Activated naive CD4-positive, alpha-beta T cell treated with Interleukin-2 at 50 U/mL for 16 hours (primary cell): Measurements from ENCODE around the gene UBE3B.

Experiments used
- DNase-seq: peaks from one replicate; pipeline ENCODE4 v3.0.0-alpha.2; 2020

Gene UBE3B

DNA sequence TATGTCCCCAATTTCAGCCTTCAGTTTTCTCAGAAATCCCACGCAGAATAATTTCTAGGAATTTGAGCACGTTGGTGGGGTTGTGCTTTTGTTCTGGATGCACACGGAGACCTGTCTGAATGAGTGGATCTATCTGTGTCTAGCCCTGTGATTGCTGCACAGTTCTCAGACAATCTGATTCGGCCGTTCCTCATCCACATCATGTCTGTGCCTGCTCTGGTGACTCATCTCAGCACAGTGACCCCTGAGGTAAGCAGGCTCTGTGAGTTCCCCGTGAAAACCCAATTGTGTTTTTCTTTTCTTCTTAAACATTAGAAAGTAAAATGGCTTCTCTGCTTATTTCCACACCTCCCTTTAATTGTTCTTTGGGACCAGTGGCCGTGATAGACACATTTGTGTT is 20.2 kb downstream of the UBE3B start:
- DNase-seq = no peak

DNA sequence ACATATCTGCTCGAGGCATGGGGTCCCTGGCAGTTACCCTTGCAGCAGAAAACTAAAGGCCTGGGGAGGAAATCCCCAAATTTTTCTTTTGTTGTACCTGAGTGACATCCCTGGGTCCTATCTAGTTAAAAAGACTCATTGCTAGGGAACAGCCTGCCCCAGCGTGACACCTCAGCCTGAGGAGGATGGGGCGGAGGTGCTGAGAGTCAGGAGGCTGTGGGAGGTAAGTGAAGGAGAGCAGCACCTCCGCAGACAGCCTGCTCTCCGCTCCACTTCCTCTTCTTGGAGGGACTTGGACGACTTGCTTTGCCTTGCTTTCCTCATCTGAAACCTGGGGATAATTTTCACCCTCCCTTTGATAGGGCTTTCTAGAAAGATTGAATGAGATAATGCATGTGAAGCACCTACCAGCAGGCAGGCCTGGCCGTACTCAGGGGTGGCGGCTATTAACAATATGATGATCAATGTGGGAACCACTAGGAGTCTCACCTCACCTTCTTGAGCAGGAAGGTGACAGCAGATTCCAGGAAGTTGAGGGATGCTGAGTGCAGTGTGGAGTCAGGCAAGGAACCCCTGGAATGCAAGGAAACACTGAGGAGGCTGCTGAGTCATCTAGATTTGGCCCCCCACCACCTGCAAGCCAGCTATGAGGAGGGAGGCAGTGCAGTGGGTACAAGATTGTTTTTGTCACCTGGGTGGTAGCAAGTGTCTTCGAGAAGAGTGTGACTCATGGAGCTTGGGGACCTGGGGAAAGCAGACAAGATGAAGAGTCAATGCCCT is 23.2 kb downstream of the UBE3B start:
- DNase-seq = no peak

DNA sequence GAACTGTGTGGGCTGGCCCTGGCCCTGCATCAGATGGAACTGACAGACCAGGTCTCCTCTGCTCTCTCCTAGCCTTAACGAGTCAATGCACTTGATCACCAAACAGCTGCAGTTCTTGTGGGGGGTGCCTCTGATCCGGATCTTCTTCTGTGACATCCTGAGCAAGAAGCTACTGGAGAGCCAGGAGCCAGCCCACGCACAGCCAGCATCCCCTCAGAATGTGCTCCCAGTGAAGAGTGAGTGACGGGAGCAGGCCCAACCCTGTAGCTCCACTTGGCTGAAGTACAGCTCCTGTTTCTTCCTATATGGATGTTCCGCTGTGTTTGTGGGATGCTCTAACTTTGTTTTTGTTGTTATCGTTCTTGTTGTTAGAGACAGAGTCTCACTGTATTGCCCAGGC is 23.9 kb downstream of the UBE3B start:
- no peak for DNase-seq

DNA sequence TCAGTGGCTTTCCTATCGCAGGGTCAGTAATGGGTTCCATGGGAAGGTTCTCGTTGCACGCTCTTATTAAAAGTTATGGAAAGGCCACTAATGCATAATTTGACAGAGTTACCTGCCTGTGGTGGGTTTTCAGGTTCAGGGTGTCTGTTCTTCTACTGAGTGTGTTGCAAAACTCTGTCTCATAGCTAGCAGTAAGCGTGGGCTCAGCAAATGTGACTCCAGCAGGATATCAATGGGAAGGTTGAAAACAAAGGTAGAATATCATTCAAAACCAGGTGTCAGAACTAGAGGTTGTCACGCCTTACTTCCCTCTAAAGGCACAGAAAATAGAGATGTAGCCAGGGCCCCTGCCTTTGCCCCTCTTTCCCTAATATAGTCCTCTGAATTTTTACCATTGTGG is 24.9 kb downstream of the UBE3B start:
- DNase-seq = no peak

GRCh38 chr12:109503611-109504010 is 26.2 kb downstream of the UBE3B start:
- no peak for DNase-seq

DNA sequence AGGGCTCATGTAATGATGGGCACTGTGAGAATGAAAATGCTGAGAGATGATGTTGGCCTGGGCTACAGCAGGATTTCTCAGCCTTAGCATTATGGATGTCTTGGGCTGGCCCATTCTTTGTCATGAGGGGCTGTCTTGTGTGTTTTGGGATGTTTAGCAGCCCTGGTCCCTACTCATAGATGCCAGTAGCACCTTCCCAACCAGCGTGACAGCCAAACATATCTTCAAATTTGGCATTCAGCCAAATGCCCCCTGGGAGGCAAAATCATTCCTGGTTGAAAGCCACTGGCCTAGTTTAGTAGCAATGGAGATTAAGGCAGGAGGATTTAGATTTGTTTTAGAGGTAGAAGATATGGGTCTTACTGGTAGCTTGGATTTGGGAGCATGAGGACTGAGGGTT is 26.6 kb downstream of the UBE3B start:
- no peak for DNase-seq

- no peak for DNase-seq
Measured at GRCh38 chr12:109510196-109510595, 32.8 kb downstream of the UBE3B start.

GRCh38 chr12:109512608-109513007 is 35.2 kb downstream of the UBE3B start:
- no peak for DNase-seq

GRCh38 chr12:109513051-109513450 is 35.6 kb downstream of the UBE3B start:
- DNase-seq = no peak

DNA sequence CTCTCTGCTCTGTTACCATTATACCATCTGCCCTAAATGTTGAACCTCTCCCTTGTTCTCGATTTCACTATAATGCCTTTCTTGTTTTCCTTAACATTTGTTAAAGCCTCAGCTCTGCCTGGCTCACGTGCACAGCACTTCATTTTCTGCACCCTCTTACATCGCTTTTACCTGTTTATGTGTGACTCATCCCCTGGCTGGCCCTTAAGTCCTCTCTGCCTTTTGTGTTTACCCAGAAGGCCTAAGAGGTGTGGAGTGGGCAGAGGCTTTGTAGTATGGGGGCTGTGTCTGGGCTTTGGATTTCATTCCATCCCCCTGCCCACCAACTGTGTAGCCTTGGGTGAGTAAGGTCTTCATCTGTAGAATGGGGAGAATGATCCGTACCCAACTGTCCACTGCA is 36.5 kb downstream of the UBE3B start:
- no peak for DNase-seq

GRCh38 chr12:109517619-109518018 is 40.2 kb downstream of the UBE3B start:
- DNase-seq = no peak

- peak; percentile 50 for DNase-seq
Measured at GRCh38 chr12:109518820-109519665, 41.6 kb downstream of the UBE3B start.

DNA sequence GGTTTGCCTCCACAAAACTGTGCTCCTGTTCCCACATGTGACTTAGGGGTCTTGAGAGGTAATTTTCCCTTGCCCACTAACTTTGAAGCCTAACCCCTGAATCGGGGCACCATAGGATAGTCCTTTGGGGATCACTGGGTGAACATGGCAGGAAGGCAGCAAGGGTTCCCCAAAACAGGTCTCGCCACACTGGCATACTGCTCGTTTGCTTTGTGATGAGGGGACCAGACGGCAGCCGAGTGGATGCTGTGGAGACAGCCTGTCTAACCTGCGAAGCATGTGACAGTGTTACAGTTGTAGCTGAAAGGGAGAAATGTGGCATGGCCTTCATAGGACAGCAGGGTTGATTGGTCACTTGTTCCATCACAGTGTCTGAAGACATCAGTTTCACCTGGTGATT is 42.4 kb downstream of the UBE3B start:
- DNase-seq = no peak

DNA sequence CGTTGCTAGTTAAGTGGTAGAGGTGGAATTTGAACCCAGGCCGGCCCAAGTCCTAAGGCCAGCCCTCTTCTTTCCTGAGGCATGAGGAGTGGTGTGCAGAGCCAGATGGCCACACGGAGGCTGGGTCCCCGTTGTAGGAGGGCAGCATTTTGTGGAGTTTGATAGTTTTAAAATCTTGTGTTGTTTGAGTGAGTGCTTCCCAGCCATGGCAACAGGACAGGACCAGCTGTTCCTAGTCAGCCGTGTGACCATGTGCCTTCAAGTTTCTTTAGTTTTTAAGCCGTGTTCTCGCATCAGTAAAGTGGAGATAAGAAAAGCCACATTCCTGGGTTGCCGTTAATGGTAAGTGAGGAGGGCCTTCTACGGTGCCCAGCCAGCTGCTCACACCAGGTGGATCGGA is 44.4 kb downstream of the UBE3B start:
- no peak for DNase-seq

DNA sequence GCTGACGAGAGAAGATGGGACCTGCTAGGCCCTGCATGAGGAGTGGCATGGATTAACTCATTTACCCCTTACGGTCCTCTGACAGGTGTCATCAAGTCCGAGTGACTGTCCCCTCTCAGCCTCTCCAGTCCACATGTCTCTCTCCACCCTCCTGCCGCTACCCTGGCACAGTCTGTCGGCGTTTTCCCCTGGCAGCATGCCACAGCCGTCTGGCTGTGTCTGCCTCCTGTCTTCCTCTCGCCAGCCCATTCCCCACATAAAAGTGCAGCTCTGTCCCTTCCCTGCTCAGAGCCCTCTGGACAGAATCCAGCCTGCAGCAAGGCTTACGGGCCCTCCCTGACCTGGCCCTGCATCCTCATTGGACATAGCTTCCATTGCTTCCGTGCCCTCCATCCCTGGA is 45.6 kb downstream of the UBE3B start:
- no peak for DNase-seq

- no peak for DNase-seq
Measured at GRCh38 chr12:109523504-109523903, 46.1 kb downstream of the UBE3B start.

GRCh38 chr12:109524466-109525278 is 47.2 kb downstream of the UBE3B start:
- no peak for DNase-seq

- no peak for DNase-seq
Measured at GRCh38 chr12:109525279-109525585, 47.8 kb downstream of the UBE3B start.

DNA sequence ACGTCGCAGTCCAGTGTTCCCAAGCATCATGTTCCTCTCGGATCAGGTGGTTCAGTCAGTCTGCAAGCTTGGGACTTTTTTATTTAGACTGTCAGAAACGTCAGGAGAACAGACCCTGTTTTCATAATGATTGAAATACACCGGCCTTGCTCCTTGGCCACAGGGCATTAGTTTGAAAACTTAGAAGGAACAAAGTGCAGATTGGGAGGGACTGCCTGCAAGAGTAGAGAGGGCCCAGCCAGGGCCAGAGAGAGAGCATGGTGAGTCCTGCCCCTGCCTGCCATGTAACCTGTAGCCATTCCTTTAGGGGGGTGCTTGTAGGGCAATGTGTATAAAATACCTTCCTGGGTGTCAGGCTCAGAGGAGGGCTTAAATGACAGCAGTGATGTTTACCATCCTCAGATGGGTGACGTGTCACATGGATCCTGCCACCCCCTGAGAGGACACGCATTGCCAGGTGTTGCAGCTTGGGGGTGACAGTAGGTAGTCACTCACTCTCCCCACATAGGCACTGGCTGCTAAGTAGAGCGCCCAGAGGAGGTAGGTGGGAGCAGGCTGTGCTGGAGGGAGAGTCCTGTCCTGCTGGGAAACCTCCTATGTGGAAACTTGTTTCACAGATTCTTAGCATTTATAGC is 50.2 kb downstream of the UBE3B start:
- no peak for DNase-seq

- no peak for DNase-seq
Measured at GRCh38 chr12:109529691-109530640, 52.5 kb downstream of the UBE3B start.

DNA sequence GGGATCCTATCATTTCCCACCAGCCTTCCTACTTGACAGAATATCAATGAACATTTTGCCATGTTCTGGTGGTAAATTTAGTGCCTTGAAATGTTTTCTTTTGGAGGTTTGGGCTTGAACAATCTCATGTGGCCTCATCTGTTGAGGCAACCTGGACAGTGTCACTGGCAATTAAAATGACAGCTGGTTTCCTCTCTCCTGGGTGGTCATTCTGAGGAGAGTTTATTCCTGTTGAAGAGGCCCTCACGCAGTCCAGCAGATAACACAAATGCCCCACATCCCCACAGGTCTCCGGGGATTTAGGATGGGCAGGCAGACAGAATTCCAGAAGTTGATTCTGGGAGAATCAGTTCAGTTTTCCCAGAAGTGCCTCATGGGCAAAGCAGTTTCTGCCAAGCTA is 54.0 kb downstream of the UBE3B start:
- no peak for DNase-seq
